DND-41 (cell line): ENCODE measurements around the gene PNKD.

Source experiments
- ATAC-seq: fragments of 200-7000 bp; cut with Tn5 transposase; 3 replicates; pipeline ENCODE4 v1.9.1; 2021; ENCODE audit warnings: low read depth; ENCODE audit not compliant: insufficient read depth
- DNase-seq: peaks from one replicate; pipeline ENCODE4 v3.0.0-alpha.2; 2020
- H2AFZ ChIP-seq: 2 replicates; pipeline ENCODE4 v1.6.0; 2012; ENCODE audit warnings: low read depth, low read length
- H3K27ac ChIP-seq: 2 replicates; pipeline ENCODE4 v1.5.1; 2012; ENCODE audit warnings: low read length, inconsistent platforms
- H3K27me3 ChIP-seq: fragments of 200-600 bp; sonication (generic); 2 replicates; pipeline ENCODE4 v1.6.0; 2012; ENCODE audit warnings: low read length, mild to moderate bottlenecking, inconsistent platforms; ENCODE audit not compliant: insufficient read depth, poor library complexity
- H3K36me3 ChIP-seq: 2 replicates; pipeline ENCODE4 v1.5.1; 2012; ENCODE audit warnings: low read length, inconsistent platforms; ENCODE audit not compliant: insufficient read depth
- H3K4me1 ChIP-seq: 2 replicates; pipeline ENCODE4 v1.5.1; 2012; ENCODE audit warnings: mild to moderate bottlenecking, low read length; ENCODE audit not compliant: insufficient read depth
- H3K4me2 ChIP-seq: 2 replicates; pipeline ENCODE4 v1.6.0; 2012; ENCODE audit warnings: mild to moderate bottlenecking, moderate library complexity, low read length, inconsistent platforms; ENCODE audit not compliant: insufficient read depth
- H3K4me3 ChIP-seq, 2 experiments: fragments of 200-600 bp in 1 of 2; shearing (Covaris generic) in 1 of 2; 2 replicates each; pipeline ENCODE4 v1.5.1; 2012 to 2016; ENCODE audit warnings: inconsistent platforms in 2 of 2, low read length in 2 of 2, mild to moderate bottlenecking in 2 of 2, low read depth in 1 of 2, moderate library complexity in 1 of 2
- H3K79me2 ChIP-seq: 2 replicates; pipeline ENCODE4 v1.6.0; 2012; ENCODE audit warnings: low read length, inconsistent platforms; ENCODE audit not compliant: insufficient read depth
- H3K9ac ChIP-seq: 2 replicates; pipeline ENCODE4 v1.6.0; 2012; ENCODE audit warnings: low read depth, mild to moderate bottlenecking, inconsistent platforms, low read length, moderate library complexity
- H3K9me3 ChIP-seq: 2 replicates; pipeline ENCODE4 v1.5.1; 2012; ENCODE audit warnings: low read length, moderate library complexity, mild to moderate bottlenecking, inconsistent platforms; ENCODE audit not compliant: insufficient read depth, severe bottlenecking
- H4K20me1 ChIP-seq: 2 replicates; pipeline ENCODE4 v1.6.0; 2012; ENCODE audit warnings: low read length; ENCODE audit not compliant: insufficient read depth
- CTCF ChIP-seq: IDR thresholded peaks from 2 replicates; pipeline ENCODE4 v1.5.1; 2012; ENCODE audit warnings: borderline replicate concordance, low read length, moderate library complexity, mild to moderate bottlenecking; ENCODE audit not compliant: poor library complexity, severe bottlenecking; ENCODE audit errors: extremely low read depth
- EZH2 ChIP-seq: IDR thresholded peaks from 3 replicates; pipeline ENCODE4 v1.6.1; 2012; ENCODE audit warnings: borderline replicate concordance, low read depth, mild to moderate bottlenecking, moderate library complexity, low read length, inconsistent platforms; ENCODE audit not compliant: severe bottlenecking

PNKD gene

DNA sequence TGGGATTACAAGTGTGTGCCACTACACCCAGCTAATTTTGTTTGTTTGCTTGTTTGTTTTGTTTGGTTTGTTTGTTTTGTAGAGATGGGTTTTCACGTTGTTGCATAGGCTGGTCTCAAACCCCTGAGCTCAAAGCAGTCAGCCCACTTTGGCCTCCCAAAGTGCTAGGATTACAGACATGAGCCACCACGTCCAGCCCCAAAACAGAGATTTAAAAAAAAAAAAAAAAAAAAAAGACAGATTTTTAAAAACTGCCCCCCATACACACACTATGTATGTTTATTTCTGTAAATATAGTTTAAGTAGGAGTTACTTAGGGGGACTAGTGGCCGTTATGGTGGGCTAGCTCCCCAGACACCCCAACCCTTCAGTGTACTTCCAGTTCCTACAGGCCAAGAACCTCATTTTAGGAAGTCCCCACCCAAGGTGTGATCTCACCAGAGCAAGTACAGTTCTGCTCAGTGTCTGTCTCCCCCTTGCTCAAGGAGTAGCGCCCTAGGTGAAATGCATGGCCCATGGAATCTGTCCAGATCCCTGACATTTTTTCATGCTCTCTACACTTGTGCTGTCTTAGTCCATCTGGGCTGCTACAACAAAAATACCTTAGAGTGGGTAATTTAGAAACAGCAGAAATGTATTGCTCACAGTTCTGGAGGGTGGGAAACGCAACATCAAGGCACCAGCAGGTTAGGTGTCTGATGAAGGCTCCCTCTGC, 23.6 kb downstream of the PNKD start:
- H3K27me3 ChIP-seq = no peaks in the 10 kb centered on the region
- DNase-seq = no peak
- H3K9ac ChIP-seq = no peak overlapping the region
- H4K20me1 ChIP-seq = no peaks in the 10 kb centered on the region
- H3K9me3 ChIP-seq = no peaks in the 10 kb centered on the region
- no peak for ATAC-seq
- H3K79me2 ChIP-seq = no peaks in the 10 kb centered on the region
- H2AFZ ChIP-seq = no peak overlapping the region
- no peaks in the 10 kb centered on the region for H3K4me1 ChIP-seq
- H3K4me3 ChIP-seq = no peak overlapping the region
- H3K36me3 ChIP-seq = no peaks in the 10 kb centered on the region
- TF ChIP-seq CTCF (no peak), EZH2 (no peak)
- no peak overlapping the region for H3K27ac ChIP-seq
- H3K4me2 ChIP-seq = no peak overlapping the region

- DNase-seq = no peak
- no peak overlapping the region for H3K4me2 ChIP-seq
- H3K27ac ChIP-seq = no peak overlapping the region
- no peaks in the 10 kb centered on the region for H3K27me3 ChIP-seq
- no peaks in the 10 kb centered on the region for H4K20me1 ChIP-seq
- no peak for ATAC-seq
- no peak overlapping the region for H3K4me3 ChIP-seq
- no peaks in the 10 kb centered on the region for H3K36me3 ChIP-seq
- TF ChIP-seq EZH2 (no peak), CTCF (no peak)
- H3K4me1 ChIP-seq = no peaks in the 10 kb centered on the region
- no peak overlapping the region for H2AFZ ChIP-seq
- H3K9me3 ChIP-seq = no peaks in the 10 kb centered on the region
- H3K9ac ChIP-seq = no peak overlapping the region
- no peaks in the 10 kb centered on the region for H3K79me2 ChIP-seq
These were observed 24.2 kb downstream of the PNKD start for GRCh38 chr2:218294430-218295022.

DNA sequence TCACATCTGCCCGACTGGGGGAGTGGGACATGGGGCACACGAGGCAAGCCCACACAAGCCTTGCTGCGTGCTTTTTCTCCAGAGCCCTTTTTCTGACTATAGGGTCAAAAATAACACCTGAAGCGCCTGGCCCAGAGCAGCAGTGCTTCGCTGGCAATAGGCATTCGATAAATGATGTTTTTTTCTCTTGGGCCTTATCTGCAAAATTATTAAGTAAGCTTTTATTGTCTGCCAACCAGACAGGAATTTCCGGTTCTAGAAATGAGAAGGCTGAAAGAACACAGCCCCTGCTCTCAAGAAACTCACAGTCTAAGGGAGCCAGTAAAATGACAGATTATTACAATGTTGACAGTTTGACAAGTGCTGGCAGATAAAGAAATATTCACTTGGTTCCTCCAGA, 24.7 kb downstream of the PNKD start:
- H3K4me2 ChIP-seq = no peak overlapping the region
- ATAC-seq = no peak

More for the DNA sequence above, 24.7 kb downstream of the PNKD start:
- DNase-seq = no peak
- no peak overlapping the region for H3K27ac ChIP-seq
- H3K9me3 ChIP-seq = no peaks in the 10 kb centered on the region
- no peaks in the 10 kb centered on the region for H4K20me1 ChIP-seq
- H3K4me3 ChIP-seq = no peak overlapping the region
- no peaks in the 10 kb centered on the region for H3K27me3 ChIP-seq
- no peak overlapping the region for H3K9ac ChIP-seq
- no peaks in the 10 kb centered on the region for H3K4me1 ChIP-seq
- H2AFZ ChIP-seq = no peak overlapping the region
- no peak for TF ChIP-seq EZH2
- no peak for TF ChIP-seq CTCF
- no peaks in the 10 kb centered on the region for H3K36me3 ChIP-seq
- H3K79me2 ChIP-seq = no peaks in the 10 kb centered on the region
